Measurements from ENCODE around the gene DOCK9. TPM values are rescaled to one million over a fixed set of nuclear protein-coding genes. Genes with fewer than 3 reads are reported as not detected.

Gene DOCK9
- total RNA-seq, 1 donor from 2014 or later: 339 TPM

DNA sequence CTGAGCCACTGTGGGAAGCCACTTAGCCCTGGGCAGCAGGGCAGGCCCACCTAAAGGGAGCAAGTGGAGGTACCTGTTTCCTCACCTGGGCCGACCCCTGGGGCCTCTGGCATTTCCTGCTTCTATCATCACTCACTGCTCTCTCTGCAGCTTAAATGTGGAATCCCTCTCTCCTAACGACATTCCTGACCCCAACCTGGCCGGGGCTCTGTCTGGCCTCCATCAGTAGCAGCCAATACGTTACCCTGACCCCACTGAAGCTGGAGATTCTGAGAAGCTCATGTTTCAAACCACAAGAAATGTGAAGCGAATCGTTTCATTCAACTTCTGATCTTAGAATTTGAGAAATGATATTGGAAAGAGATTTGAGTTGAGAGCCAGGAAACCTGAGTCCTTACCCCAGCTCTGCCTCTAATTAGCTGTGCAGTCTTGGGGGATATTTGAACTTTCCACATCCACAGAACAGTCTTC lies 39.9 kb downstream of the DOCK9 start:
- Mint-ChIP-seq H3K4me1 (ENCODE audit: unreplicated experiment) (peaks cover 42% of the 10 kb centered on the region), H3K9me3 (ENCODE audit: unreplicated experiment) (peaks cover 5% of the 10 kb centered on the region), H3K27ac (ENCODE audit: unreplicated experiment) (no peak overlapping the region), H3K27me3 (ENCODE audit: unreplicated experiment) (no peaks in the 10 kb centered on the region), H3K36me3 (ENCODE audit: low read depth, unreplicated experiment) (peaks cover 29% of the 10 kb centered on the region), H3K4me3 (ENCODE audit: unreplicated experiment) (peak overlapping the region; percentile 59)
- no peak for DNase-seq (ENCODE audit: low spot score)
- TF ChIP-seq, protein P1, sequence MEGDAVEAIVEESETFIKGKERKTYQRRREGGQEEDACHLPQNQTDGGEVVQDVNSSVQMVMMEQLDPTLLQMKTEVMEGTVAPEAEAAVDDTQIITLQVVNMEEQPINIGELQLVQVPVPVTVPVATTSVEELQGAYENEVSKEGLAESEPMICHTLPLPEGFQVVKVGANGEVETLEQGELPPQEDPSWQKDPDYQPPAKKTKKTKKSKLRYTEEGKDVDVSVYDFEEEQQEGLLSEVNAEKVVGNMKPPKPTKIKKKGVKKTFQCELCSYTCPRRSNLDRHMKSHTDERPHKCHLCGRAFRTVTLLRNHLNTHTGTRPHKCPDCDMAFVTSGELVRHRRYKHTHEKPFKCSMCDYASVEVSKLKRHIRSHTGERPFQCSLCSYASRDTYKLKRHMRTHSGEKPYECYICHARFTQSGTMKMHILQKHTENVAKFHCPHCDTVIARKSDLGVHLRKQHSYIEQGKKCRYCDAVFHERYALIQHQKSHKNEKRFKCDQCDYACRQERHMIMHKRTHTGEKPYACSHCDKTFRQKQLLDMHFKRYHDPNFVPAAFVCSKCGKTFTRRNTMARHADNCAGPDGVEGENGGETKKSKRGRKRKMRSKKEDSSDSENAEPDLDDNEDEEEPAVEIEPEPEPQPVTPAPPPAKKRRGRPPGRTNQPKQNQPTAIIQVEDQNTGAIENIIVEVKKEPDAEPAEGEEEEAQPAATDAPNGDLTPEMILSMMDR (IDR thresholded peaks at IDR 0.05; ENCODE audit: unreplicated experiment): no peak

DNA sequence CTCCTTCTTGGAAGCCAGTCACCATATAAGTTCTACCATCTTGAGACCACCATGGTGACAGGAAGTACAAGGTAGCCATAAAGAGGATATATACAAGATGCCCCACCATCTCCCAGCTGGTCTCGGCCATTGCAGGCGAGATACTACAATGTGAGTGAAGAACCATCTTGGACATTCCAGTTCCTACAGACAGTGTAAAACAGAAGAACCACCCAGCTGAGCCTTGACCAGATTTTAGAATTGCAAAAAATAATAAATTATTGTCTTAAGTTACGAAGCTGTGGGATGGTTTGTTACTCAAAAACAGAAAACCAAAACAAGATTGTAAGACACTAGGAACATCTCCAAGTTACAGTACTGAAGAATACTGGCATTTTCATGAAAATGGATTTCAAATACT lies 43.6 kb downstream of the DOCK9 start:
- TF ChIP-seq, protein P1 (IDR thresholded peaks at IDR 0.05; ENCODE audit: unreplicated experiment): no peak
- H3K4me1 Mint-ChIP-seq (ENCODE audit: unreplicated experiment): peaks cover 38% of the 10 kb centered on the region
- DNase-seq (ENCODE audit: low spot score): no peak
- peaks cover 3% of the 10 kb centered on the region for H3K27me3 Mint-ChIP-seq (ENCODE audit: unreplicated experiment)
- H3K36me3 Mint-ChIP-seq (ENCODE audit: low read depth, unreplicated experiment): peaks cover 30% of the 10 kb centered on the region
- H3K9me3 Mint-ChIP-seq (ENCODE audit: unreplicated experiment): peaks cover 5% of the 10 kb centered on the region
- H3K27ac Mint-ChIP-seq (ENCODE audit: unreplicated experiment): peak overlapping the region; percentile 21
- H3K4me3 Mint-ChIP-seq (ENCODE audit: unreplicated experiment): peak overlapping the region; percentile 62

- Mint-ChIP-seq H3K27me3 (ENCODE audit: unreplicated experiment) (peaks cover 3% of the 10 kb centered on the region), H3K9me3 (ENCODE audit: unreplicated experiment) (peaks cover 5% of the 10 kb centered on the region), H3K27ac (ENCODE audit: unreplicated experiment) (peak overlapping the region; percentile 89), H3K36me3 (ENCODE audit: low read depth, unreplicated experiment) (peaks cover 43% of the 10 kb centered on the region), H3K4me3 (ENCODE audit: unreplicated experiment) (no peak overlapping the region), H3K4me1 (ENCODE audit: unreplicated experiment) (peaks cover 30% of the 10 kb centered on the region)
- TF ChIP-seq, protein P1 (IDR thresholded peaks at IDR 0.05; ENCODE audit: unreplicated experiment): no peak
- DNase-seq (ENCODE audit: low spot score): peak; percentile 40
These were observed 47.7 kb downstream of the DOCK9 start for GRCh38 chr13:98930151-98930591.

DNA sequence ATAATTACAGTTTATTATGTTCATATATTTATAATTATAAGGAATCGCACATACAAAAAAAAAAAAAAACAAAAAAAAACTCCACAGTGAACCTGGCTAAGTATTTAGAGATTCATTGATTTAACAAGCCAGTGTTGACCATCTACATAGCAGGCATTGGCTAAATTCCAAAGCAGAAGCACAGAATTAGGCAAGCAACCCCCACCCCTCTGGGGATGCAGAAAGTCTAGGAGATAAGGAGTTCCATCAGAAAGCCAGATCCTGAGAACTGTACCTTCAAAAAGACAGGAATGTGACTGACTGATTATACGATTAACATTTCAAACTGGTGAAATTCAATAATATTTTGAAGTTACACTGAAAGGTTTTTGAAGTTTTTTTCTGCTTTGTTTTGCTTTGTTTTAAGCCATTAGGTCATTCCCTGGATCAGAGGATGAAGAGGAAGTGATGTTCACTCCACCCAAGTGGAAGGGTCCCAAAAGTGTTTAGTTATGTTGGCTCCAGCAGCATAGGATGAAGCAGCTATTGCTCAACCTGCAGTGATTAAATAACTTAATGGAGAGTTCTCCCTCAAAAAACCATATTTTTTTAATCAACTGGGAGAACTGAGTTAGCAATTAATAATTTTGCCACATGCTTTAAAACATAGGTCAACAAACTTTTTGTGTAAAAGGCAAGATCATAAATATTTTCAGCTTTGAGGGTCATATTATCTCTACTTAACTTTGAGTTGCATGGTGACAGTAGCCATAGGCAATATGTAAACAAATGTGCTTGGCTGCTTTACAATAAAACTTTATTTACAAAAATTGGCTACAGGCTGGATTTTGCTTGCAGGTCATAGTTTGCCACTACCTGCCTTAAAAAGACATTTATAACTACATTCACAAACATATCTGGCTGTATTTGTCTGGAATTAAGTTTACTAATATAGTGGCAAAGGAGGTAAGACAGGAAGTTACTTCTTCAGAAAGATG lies 49.6 kb downstream of the DOCK9 start:
- DNase-seq (ENCODE audit: low spot score): no peak
- H3K9me3 Mint-ChIP-seq (ENCODE audit: unreplicated experiment): no peaks in the 10 kb centered on the region
- H3K27ac Mint-ChIP-seq (ENCODE audit: unreplicated experiment): peak overlapping the region; percentile 61

More for the DNA sequence above, 49.6 kb downstream of the DOCK9 start:
- TF ChIP-seq, protein P1 (IDR thresholded peaks at IDR 0.05; ENCODE audit: unreplicated experiment): no peak
- Mint-ChIP-seq H3K27me3 (ENCODE audit: unreplicated experiment) (peaks cover 3% of the 10 kb centered on the region), H3K4me3 (ENCODE audit: unreplicated experiment) (peak overlapping the region; percentile 65), H3K4me1 (ENCODE audit: unreplicated experiment) (peaks cover 42% of the 10 kb centered on the region), H3K36me3 (ENCODE audit: low read depth, unreplicated experiment) (peaks cover 38% of the 10 kb centered on the region)

Data from endothelial cell (in vitro differentiated cells).